Measurements from ENCODE around the gene PRKCE. TPM values are rescaled to one million over a fixed set of nuclear protein-coding genes. Genes with fewer than 3 reads are reported as not detected.

PRKCE gene
- total RNA-seq, 2 donors from 2014 or later: 7.2 to 25.4 TPM

- H3K27ac ChIP-seq: no peak overlapping the region
- TF ChIP-seq CTCF (IDR thresholded peaks at IDR 0.05): no peak
- H3K4me1 ChIP-seq (replicated peaks): no peaks in the 10 kb centered on the region
- H3K27me3 ChIP-seq (replicated peaks; ENCODE audit: insufficient read depth): no peaks in the 10 kb centered on the region
- intact Hi-C loops (cut with DNase I): no loop called here
- no peak for DNase-seq (ENCODE audit: low spot score)
- no peaks in the 10 kb centered on the region for H3K9me3 ChIP-seq
- WGBS: 92% methylated on average over 4 of the region's 4 CpGs
- H3K4me3 ChIP-seq: no peak overlapping the region
- no peaks in the 10 kb centered on the region for H3K36me3 ChIP-seq
These were observed 212.6 kb downstream of the PRKCE start for GRCh38 chr2:45864121-45864520.

- no peak for DNase-seq (ENCODE audit: low spot score)
- Histone ChIP-seq H3K27me3 (replicated peaks; ENCODE audit: insufficient read depth) (no peaks in the 10 kb centered on the region), H3K27ac (no peak overlapping the region), H3K4me1 (replicated peaks) (no peaks in the 10 kb centered on the region), H3K9me3 (no peaks in the 10 kb centered on the region), H3K4me3 (no peak overlapping the region), H3K36me3 (no peaks in the 10 kb centered on the region)
- 78% methylated on average over 3 of the region's 3 CpGs for WGBS
- TF ChIP-seq POLR2AphosphoS5 (IDR thresholded peaks at IDR 0.05): no peak
- no peak for TF ChIP-seq POLR2A (IDR thresholded peaks at IDR 0.05)
- intact Hi-C loops (cut with DNase I): no loop called here
These were observed 215.9 kb downstream of the PRKCE start for GRCh38 chr2:45867349-45867748.

- Histone ChIP-seq H3K9me3 (no peaks in the 10 kb centered on the region), H3K27me3 (replicated peaks; ENCODE audit: insufficient read depth) (no peaks in the 10 kb centered on the region), H3K36me3 (no peaks in the 10 kb centered on the region), H3K27ac (no peak overlapping the region), H3K4me3 (no peak overlapping the region), H3K4me1 (replicated peaks) (no peaks in the 10 kb centered on the region)
- no peak for DNase-seq (ENCODE audit: low spot score)
- TF ChIP-seq POLR2AphosphoS5 (IDR thresholded peaks at IDR 0.05) (no peak), POLR2A (IDR thresholded peaks at IDR 0.05) (no peak), CTCF (IDR thresholded peaks at IDR 0.05) (no peak)
- intact Hi-C loops (cut with DNase I): no loop called here
- 87% methylated on average over 4 of the region's 4 CpGs for WGBS
These were observed 216.3 kb downstream of the PRKCE start for GRCh38 chr2:45867800-45868199.

- TF ChIP-seq POLR2AphosphoS5 (IDR thresholded peaks at IDR 0.05) (no peak), CTCF (IDR thresholded peaks at IDR 0.05) (no peak), POLR2A (IDR thresholded peaks at IDR 0.05) (no peak)
- H3K4me3 ChIP-seq: no peak overlapping the region
- no peak overlapping the region for H3K27ac ChIP-seq
- H3K4me1 ChIP-seq (replicated peaks): no peaks in the 10 kb centered on the region
- no peaks in the 10 kb centered on the region for H3K9me3 ChIP-seq
- no peak for DNase-seq (ENCODE audit: low spot score)
- intact Hi-C loops (cut with DNase I): no loop called here
- WGBS: 83% methylated on average over 4 of the region's 4 CpGs
- H3K27me3 ChIP-seq (replicated peaks; ENCODE audit: insufficient read depth): no peaks in the 10 kb centered on the region
- H3K36me3 ChIP-seq: no peaks in the 10 kb centered on the region
These were observed 217.7 kb downstream of the PRKCE start for GRCh38 chr2:45869165-45869501.

GRCh38 chr2:45871025-45871424 lies 219.6 kb downstream of the PRKCE start:
- Histone ChIP-seq H3K36me3 (no peaks in the 10 kb centered on the region), H3K27ac (no peak overlapping the region), H3K27me3 (replicated peaks; ENCODE audit: insufficient read depth) (no peaks in the 10 kb centered on the region), H3K4me3 (no peak overlapping the region), H3K4me1 (replicated peaks) (no peaks in the 10 kb centered on the region), H3K9me3 (no peaks in the 10 kb centered on the region)
- TF ChIP-seq POLR2AphosphoS5 (IDR thresholded peaks at IDR 0.05) (no peak), POLR2A (IDR thresholded peaks at IDR 0.05) (no peak), CTCF (IDR thresholded peaks at IDR 0.05) (no peak)
- no peak for DNase-seq (ENCODE audit: low spot score)
- intact Hi-C loops (cut with DNase I): no loop called here
- 86% methylated on average over 3 of the region's 3 CpGs for WGBS
